GM12878 (cell line): Measurements from ENCODE around the gene PKP3.

ENCODE experiments used
- ASH2L ChIP-seq: fragments of 300-600, 200-600 bp; sonication (generic); IDR thresholded peaks from 2 replicates; pipeline ENCODE4 v1.6.1; 2017; ENCODE audit warnings: low read depth, mild to moderate bottlenecking, borderline replicate concordance
- CTCF ChIP-seq, 3 experiments: IDR thresholded peaks in 2 of 3; conservative IDR thresholded peaks in 1 of 3; 2 replicates each; pipeline ENCODE4 v1.5.1; 2011; ENCODE audit warnings: low read depth in 3 of 3, low read length in 3 of 3, mild to moderate bottlenecking in 3 of 3, control low read depth in 2 of 3, moderate library complexity in 2 of 3, inconsistent platforms in 1 of 3, mixed read lengths in 1 of 3; ENCODE audit not compliant: control insufficient read depth in 2 of 3, insufficient read depth in 1 of 3; ENCODE audit errors: extremely low read depth in 1 of 3
- EZH2 ChIP-seq: IDR thresholded peaks from 2 replicates; pipeline ENCODE4 v1.6.1; 2012; ENCODE audit warnings: low read depth, mild to moderate bottlenecking, control low read depth, inconsistent platforms, low read length, borderline replicate concordance; ENCODE audit not compliant: control insufficient read depth
- HDAC6 ChIP-seq: fragments of 200-600 bp; sonication (generic); IDR thresholded peaks from one replicate; pipeline ENCODE4 v1.8.0; 2017; ENCODE audit warnings: antibody characterized with exemption; ENCODE audit not compliant: unreplicated experiment
- IRF4 ChIP-seq: IDR thresholded peaks from 2 replicates; pipeline ENCODE4 v1.6.1; 2011; ENCODE audit warnings: low read depth, low read length
- NR2C2 ChIP-seq: IDR thresholded peaks from 2 replicates; pipeline ENCODE4 v1.6.1; 2011; ENCODE audit warnings: borderline replicate concordance, low read depth; ENCODE audit not compliant: control insufficient read depth, insufficient read length
- POLR2A ChIP-seq: IDR thresholded peaks from 2 replicates; pipeline ENCODE4 v1.6.1; 2011; ENCODE audit warnings: low read depth, mild to moderate bottlenecking, low read length
- RELB ChIP-seq: fragments of 450-650 bp; IDR thresholded peaks from 2 replicates; pipeline ENCODE4 v1.6.1; 2017; ENCODE audit warnings: low read depth, mild to moderate bottlenecking, moderate library complexity
- SIN3A ChIP-seq: IDR thresholded peaks from 2 replicates; pipeline ENCODE4 v1.6.1; 2012; ENCODE audit warnings: low read depth, low read length, improper control_type of control experiment
- ZBTB11 ChIP-seq: fragments of 450-650 bp; formaldehyde crosslinking; IDR thresholded peaks from 2 replicates; pipeline ENCODE4 v1.5.0; 2022; ENCODE audit warnings: mild to moderate bottlenecking, missing genetic modification characterization

GRCh38 chr11:369336-370018 lies 24.5 kb upstream of the PKP3 start, which contains the start of gene B4GALNT4:
- TF ChIP-seq POLR2A (no peak), EZH2 (no peak), NR2C2 (no peak), ZBTB11 (CRISPR knock-in tag) (no peak), IRF4 (no peak), SIN3A (no peak), CTCF (IDR thresholded peaks at IDR 0.05 in 2 of 3, conservative IDR thresholded peaks at IDR 0.05 in 1 of 3; ENCODE audit: control insufficient read depth in 2 of 3, extremely low read depth in 1 of 3, insufficient read depth in 1 of 3, low read depth in 3 of 3, low read length in 3 of 3) (no peak), RELB (no peak), ASH2L (no peak), HDAC6 (no peak)
